Measurements from ENCODE around the gene UTS2B. TPM values are rescaled to one million over a fixed set of nuclear protein-coding genes. Genes with fewer than 3 reads are reported as not detected.

The UTS2B gene
- polyA plus RNA-seq, 1 donor from 2014 or later = 0.46 TPM

GRCh38 chr3:191342411-191342810 lies 12.1 kb upstream of the UTS2B start:
- Histone ChIP-seq H3K79me2 (replicated peaks; ENCODE audit: insufficient read depth, low read length) (peaks cover 79% of the 10 kb centered on the region), H2AFZ (ENCODE audit: low read depth, low read length) (no peak overlapping the region), H3K9me3 (ENCODE audit: low read length) (no peaks in the 10 kb centered on the region), H3K27me3 (ENCODE audit: insufficient read depth, low read depth, low read length) (no peaks in the 10 kb centered on the region), H3K36me3 (ENCODE audit: insufficient read depth, low read length) (no peaks in the 10 kb centered on the region), H3K4me3 (ENCODE audit: low read length) (no peak overlapping the region), H3K4me2 (ENCODE audit: low read length) (no peak overlapping the region), H3K9me2 (ENCODE audit: insufficient read depth, low read length) (no peaks in the 10 kb centered on the region), H3K9ac (ENCODE audit: low read length) (no peak overlapping the region), H3K27ac (ENCODE audit: low read length) (no peak overlapping the region), H3F3A (ENCODE audit: insufficient read depth, low read length, poor library complexity, severe bottlenecking) (no peaks in the 10 kb centered on the region), H4K20me1 (ENCODE audit: insufficient read depth) (no peaks in the 10 kb centered on the region)
- no peak for TF ChIP-seq SMC3 (conservative IDR thresholded peaks at IDR 0.05; ENCODE audit: poor library complexity)
- no peak for TF ChIP-seq RAD21 (conservative IDR thresholded peaks at IDR 0.05)
- no peak for TF ChIP-seq EZH2 (IDR thresholded peaks at IDR 0.05; ENCODE audit: borderline replicate concordance, insufficient read depth, low read length, poor library complexity, severe bottlenecking)
- no peak for TF ChIP-seq CTCF (IDR thresholded peaks at IDR 0.05; ENCODE audit: poor library complexity, severe bottlenecking)
- TF ChIP-seq MXI1 (conservative IDR thresholded peaks at IDR 0.05; ENCODE audit: poor library complexity, severe bottlenecking) = no peak
- TF ChIP-seq EP300 (conservative IDR thresholded peaks at IDR 0.05; ENCODE audit: poor library complexity, severe bottlenecking) = no peak
- no peak for TF ChIP-seq TAF1 (IDR thresholded peaks at IDR 0.05; ENCODE audit: low read depth)
- no peak for TF ChIP-seq POLR2AphosphoS5 (IDR thresholded peaks at IDR 0.05)
- TF ChIP-seq REST (IDR thresholded peaks at IDR 0.05; ENCODE audit: borderline replicate concordance) = no peak

- Histone ChIP-seq H2AFZ (ENCODE audit: low read depth, low read length) (no peak overlapping the region), H3K27ac (ENCODE audit: low read length) (no peak overlapping the region), H3K36me3 (ENCODE audit: insufficient read depth, low read length) (no peaks in the 10 kb centered on the region), H3K4me2 (ENCODE audit: low read length) (no peak overlapping the region), H3K79me2 (replicated peaks; ENCODE audit: insufficient read depth, low read length) (peaks cover 83% of the 10 kb centered on the region), H3K9ac (ENCODE audit: low read length) (no peak overlapping the region), H3F3A (ENCODE audit: insufficient read depth, low read length, poor library complexity, severe bottlenecking) (no peaks in the 10 kb centered on the region), H3K9me2 (ENCODE audit: insufficient read depth, low read length) (no peaks in the 10 kb centered on the region), H4K20me1 (ENCODE audit: insufficient read depth) (no peaks in the 10 kb centered on the region), H3K27me3 (ENCODE audit: insufficient read depth, low read depth, low read length) (no peaks in the 10 kb centered on the region), H3K9me3 (ENCODE audit: low read length) (no peaks in the 10 kb centered on the region), H3K4me3 (ENCODE audit: low read length) (no peak overlapping the region)
- no peak for TF ChIP-seq REST (IDR thresholded peaks at IDR 0.05; ENCODE audit: borderline replicate concordance)
- no peak for TF ChIP-seq EP300 (conservative IDR thresholded peaks at IDR 0.05; ENCODE audit: poor library complexity, severe bottlenecking)
- no peak for TF ChIP-seq CTCF (IDR thresholded peaks at IDR 0.05; ENCODE audit: poor library complexity, severe bottlenecking)
- no peak for TF ChIP-seq TAF1 (IDR thresholded peaks at IDR 0.05; ENCODE audit: low read depth)
- no peak for TF ChIP-seq EZH2 (IDR thresholded peaks at IDR 0.05; ENCODE audit: borderline replicate concordance, insufficient read depth, low read length, poor library complexity, severe bottlenecking)
- TF ChIP-seq POLR2AphosphoS5 (IDR thresholded peaks at IDR 0.05) = no peak
- no peak for TF ChIP-seq MXI1 (conservative IDR thresholded peaks at IDR 0.05; ENCODE audit: poor library complexity, severe bottlenecking)
- TF ChIP-seq RAD21 (conservative IDR thresholded peaks at IDR 0.05) = no peak
- TF ChIP-seq SMC3 (conservative IDR thresholded peaks at IDR 0.05; ENCODE audit: poor library complexity) = no peak
Observed at GRCh38 chr3:191342006-191342405, 11.7 kb upstream of the UTS2B start.

All from neural cell (in vitro differentiated cells).